OCI-M2 (cell line): ENCODE data around the gene GOLGA8F.
"Not testable (repeated sequence)": the region's sequence is repeated elsewhere in the genome, so short reads cannot be mapped to it uniquely, and the experiment has no call there.

Source experiments
- DNase-seq: peaks from one replicate; lab custom pipeline; 2025; ENCODE audit not compliant: unreplicated experiment; lab: John Stamatoyannopoulos, UW

GOLGA8F gene, protein sequence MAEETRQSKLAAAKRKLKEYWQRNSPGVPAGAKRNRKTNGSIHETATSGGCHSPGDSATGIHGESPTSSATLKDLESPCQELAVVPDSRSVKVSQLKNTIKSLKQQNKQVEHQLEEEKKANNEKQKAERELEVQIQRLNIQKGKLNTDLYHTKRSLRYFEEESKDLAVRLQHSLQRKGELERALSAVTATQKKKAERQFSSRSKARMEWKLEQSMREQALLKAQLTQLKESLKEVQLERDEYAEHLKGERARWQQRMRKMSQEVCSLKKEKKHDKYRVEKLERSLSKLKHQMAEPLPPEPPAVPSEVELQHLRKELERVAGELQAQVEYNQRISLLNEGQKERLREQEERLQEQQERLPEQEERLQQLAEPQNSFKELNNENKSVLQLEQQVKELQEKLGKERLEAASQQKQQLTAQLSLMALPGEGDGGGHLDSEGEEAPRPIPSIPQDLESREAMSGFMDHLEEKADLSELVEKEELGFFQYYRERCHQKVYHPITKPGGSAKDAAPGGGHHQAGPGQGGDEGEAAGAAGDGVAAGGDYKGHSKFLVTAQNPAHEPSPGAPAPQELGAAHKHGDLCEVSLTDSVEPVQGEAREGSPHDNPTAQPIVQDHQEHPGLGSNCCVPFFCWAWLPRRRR

DNA sequence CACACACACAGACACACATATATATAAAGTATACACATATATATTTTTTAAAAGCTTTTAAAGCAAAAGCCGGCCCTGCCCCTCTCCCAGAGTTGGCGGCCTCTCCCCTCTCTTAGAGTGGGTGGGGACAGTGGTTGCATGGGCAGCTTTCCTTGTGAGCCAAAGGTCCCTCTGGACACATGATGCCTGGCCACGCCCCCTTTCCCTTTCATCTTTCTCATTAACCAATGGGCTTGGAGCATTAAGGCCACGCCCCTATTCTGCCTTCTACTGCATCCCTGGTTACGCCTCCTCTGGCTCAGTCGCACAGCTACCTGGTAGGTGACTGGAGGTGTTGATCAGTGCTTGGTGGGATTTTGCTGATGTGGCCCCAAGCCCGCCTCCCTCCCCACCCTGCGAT lies at the start of gene GOLGA8F:
Gene GOLGA8F, plus strand, starts transcription at position 301 of the 400 bp plus-strand sequence. Its CDS starts 98 bp downstream, at position 399.
- DNase-seq, result not testable (repeated sequence)

- not testable (repeated sequence) for DNase-seq
Observed at GRCh38 chr15:28357984-28358383, 20.5 kb upstream of the GOLGA8F start, which contains the start of gene GOLGA6L24. Gene GOLGA6L24, minus strand, starts transcription at chr15:28358084. Its CDS starts 61 bp downstream, at chr15:28358023.

- DNase-seq, result not testable (repeated sequence)
Observed at GRCh38 chr15:28365502-28365901, 13.0 kb upstream of the GOLGA8F start.

GRCh38 chr15:28380053-28380452 lies 1.6 kb downstream of the GOLGA8F start:
- DNase-seq, result not testable (repeated sequence)

DNA sequence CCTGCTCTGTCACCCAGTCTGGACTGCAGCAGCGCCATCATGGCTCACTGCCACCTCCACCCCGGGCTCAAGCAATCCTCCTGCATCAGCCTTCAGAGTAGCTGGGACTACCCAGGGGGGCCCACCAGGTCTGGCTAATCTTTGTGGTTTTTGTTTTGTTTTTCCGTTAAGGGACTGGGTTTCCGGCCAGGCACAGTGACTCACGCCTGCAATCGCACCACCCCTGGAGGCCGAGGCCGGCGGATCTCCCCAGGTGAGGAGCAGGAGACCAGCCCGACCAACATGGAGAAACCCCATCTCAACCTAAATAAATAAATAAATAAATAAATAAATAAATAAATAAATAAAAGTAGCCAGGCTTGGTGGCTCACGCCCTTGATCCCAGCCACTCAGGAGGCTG lies 17.6 kb downstream of the GOLGA8F start:
- DNase-seq, result not testable (repeated sequence)

DNA sequence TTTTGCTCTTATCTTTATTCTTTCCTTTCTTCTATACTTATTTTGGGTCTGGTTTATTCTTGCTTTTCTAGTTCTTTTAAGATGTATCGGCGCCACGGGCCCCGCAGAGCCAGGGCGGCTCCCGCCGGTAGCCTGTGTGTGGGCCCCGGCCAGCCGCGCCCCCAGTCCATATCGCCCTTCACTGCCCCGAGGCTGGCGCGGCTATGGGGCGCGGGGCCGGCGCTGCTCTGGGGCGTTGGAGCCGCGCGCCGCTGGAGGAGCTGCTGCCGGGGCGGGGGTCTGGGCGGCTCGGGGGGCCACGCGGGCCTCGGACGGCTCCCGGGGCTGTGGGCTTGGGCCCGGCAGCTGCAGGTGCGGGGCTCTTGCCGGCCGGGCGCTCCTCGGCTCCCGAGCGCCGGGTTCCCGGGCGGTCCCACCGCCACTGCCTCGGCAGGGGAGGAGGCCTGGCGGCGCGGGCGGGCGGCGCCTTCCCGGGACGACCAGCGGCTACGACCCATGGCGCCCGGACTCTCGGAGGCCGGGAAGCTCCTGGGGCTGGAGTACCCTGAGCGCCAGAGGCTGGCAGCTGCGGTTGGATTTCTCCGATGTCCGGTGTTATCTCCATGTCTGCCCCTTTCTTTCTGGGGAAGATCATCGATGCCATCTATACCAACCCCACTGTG lies 24.4 kb downstream of the GOLGA8F start:
- not testable (repeated sequence) for DNase-seq

DNA sequence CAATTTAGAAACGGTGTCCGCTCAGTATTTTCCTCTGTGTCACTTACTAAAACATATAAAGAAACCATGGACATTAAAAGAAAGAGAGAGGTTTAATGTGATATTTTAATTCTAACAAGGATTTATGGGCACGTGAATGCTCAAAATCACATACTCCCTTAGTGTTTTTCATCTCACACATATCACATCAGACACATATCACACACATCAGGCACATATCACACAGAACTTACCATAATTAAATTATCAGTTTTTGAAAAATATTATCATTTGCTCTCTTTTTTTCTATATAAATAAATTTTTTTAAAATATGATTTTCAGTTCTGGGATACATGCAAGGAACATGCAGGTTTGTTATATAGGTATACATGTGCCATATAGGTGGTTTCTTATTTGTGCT lies 42.0 kb downstream of the GOLGA8F start:
- DNase-seq, result not testable (repeated sequence)

DNA sequence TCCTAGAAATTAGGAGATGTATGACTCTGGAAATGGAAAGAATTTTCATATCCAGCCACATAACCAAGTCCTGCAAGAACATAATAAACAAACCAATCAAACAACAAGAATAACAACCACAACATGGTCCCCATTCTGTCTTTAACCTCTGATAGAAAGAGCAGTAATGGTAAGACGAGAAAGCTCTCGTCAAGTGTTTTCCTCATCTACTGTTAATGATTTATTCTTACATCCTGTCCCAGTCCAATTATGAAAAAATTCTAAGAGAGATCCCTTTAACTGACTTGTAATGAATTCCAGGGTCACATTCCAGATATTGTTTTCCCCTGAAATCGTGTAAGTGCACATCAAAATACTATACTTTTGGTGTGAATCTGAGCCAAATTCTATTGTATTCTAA lies 57.1 kb downstream of the GOLGA8F start:
- DNase-seq, result not testable (repeated sequence)
